HepG2 (cell line): Measurements from ENCODE around the gene AMOTL2. TPM values are rescaled to one million over a fixed set of nuclear protein-coding genes. Genes with fewer than 3 reads are reported as not detected.

Source experiments
- GABPA ChIP-seq, 2 experiments: IDR thresholded peaks; 2 replicates each; pipeline ENCODE4 v1.6.1; 2011 to 2016; ENCODE audit warnings: low read depth in 2 of 2, low read length in 1 of 2, missing biosample characterization in 1 of 2, missing genetic modification characterization in 1 of 2
- GATAD2A ChIP-seq: IDR thresholded peaks from 2 replicates; pipeline ENCODE4 v1.6.1; 2016
- HMGA1 ChIP-seq: sonication (generic); formaldehyde crosslinking; conservative IDR thresholded peaks from 2 replicates; pipeline ENCODE4 v1.4.0; 2020; ENCODE audit warnings: missing genetic modification reagents
- KAT8 ChIP-seq: IDR thresholded peaks from 2 replicates; pipeline ENCODE4 v1.6.1; 2016; ENCODE audit warnings: missing genetic modification reagents, missing compliant biosample characterization
- MXD4 ChIP-seq: IDR thresholded peaks from 2 replicates; pipeline ENCODE4 v1.6.1; 2016; ENCODE audit warnings: mild to moderate bottlenecking, missing biosample characterization, missing genetic modification reagents
- NR3C1 ChIP-seq: sonication (generic); formaldehyde crosslinking; IDR thresholded peaks from 2 replicates; pipeline ENCODE4 v1.4.0; 2020; ENCODE audit warnings: missing genetic modification reagents
- RFXANK ChIP-seq: IDR thresholded peaks from 2 replicates; pipeline ENCODE4 v1.6.1; 2016
- ZFP1 ChIP-seq: IDR thresholded peaks from 2 replicates; pipeline ENCODE4 v1.6.1; 2016
- ZFP41 ChIP-seq: sonication (generic); formaldehyde crosslinking; IDR thresholded peaks from 2 replicates; pipeline ENCODE4 v1.4.0; 2020; ENCODE audit warnings: mild to moderate bottlenecking, missing genetic modification reagents, borderline replicate concordance
- ZMAT3 ChIP-seq: sonication (generic); formaldehyde crosslinking; conservative IDR thresholded peaks from 2 replicates; pipeline ENCODE4 v1.7.0; 2021; ENCODE audit warnings: missing genetic modification reagents
- ZNF264 ChIP-seq: sonication (generic); formaldehyde crosslinking; IDR thresholded peaks from 2 replicates; pipeline ENCODE4 v1.4.0; 2020; ENCODE audit warnings: missing genetic modification reagents
- ZNF616 ChIP-seq: sonication (generic); formaldehyde crosslinking; IDR thresholded peaks from 2 replicates; pipeline ENCODE4 v1.5.0; 2020; ENCODE audit warnings: low read depth, mild to moderate bottlenecking, missing genetic modification reagents
- ZSCAN20 ChIP-seq: sonication (generic); formaldehyde crosslinking; IDR thresholded peaks from 2 replicates; pipeline ENCODE4 v1.4.0; 2020; ENCODE audit warnings: missing genetic modification reagents, mild to moderate bottlenecking, borderline replicate concordance
- polyA plus RNA-seq, 8 experiments: library from polyadenylated mRNA; depleted of rRNA in 3 of 8; stranded (reverse) in 7 of 8; unstranded in 1 of 8; fragments of >200 nt; fragmentation: Illumina TruSeq in 4 of 8; extraction: Trizol in 4 of 8; gene quantifications; 2 replicates each; pipeline versions ENCODE4 v1.2.1 to v1.2.3, GENCODE V29; 2011 to 2016; ENCODE audit warnings: low read depth in 4 of 8, missing spikeins in 1 of 8, mixed read lengths in 1 of 8; ENCODE audit not compliant: insufficient read depth in 1 of 8
- total RNA-seq, 5 experiments: library from RNA; depleted of rRNA; stranded (reverse); fragments of >200 nt; fragmentation: Illumina TruSeq; extraction: Trizol; gene quantifications; 2 replicates each; pipeline ENCODE4 v1.2.3, GENCODE V29; 2016; ENCODE audit warnings: low read depth in 1 of 5
- TF ChIP-seq, protein P1 (sequence below): sonication (generic); formaldehyde crosslinking; IDR thresholded peaks from 2 replicates; pipeline ENCODE4 v1.5.0; 2020; ENCODE audit warnings: mild to moderate bottlenecking, missing genetic modification reagents
- TF ChIP-seq, protein P2 (sequence below): sonication (generic); formaldehyde crosslinking; IDR thresholded peaks from 2 replicates; pipeline ENCODE4 v1.5.0; 2020; ENCODE audit warnings: missing genetic modification reagents, mild to moderate bottlenecking, borderline replicate concordance
- TF ChIP-seq, protein P3 (sequence below): sonication (generic); formaldehyde crosslinking; IDR thresholded peaks from 2 replicates; pipeline ENCODE4 v1.4.0; 2020; ENCODE audit warnings: low read depth, mild to moderate bottlenecking, missing genetic modification reagents
- TF ChIP-seq, protein P4 (sequence below): sonication (generic); formaldehyde crosslinking; IDR thresholded peaks from 2 replicates; pipeline ENCODE4 v1.8.1; 2023; ENCODE audit warnings: mild to moderate bottlenecking, inconsistent platforms, moderate library complexity, missing genetic modification reagents, borderline replicate concordance
- TF ChIP-seq, protein P5 (sequence below): sonication (generic); formaldehyde crosslinking; IDR thresholded peaks from 2 replicates; pipeline ENCODE4 v1.4.0; 2020; ENCODE audit warnings: mild to moderate bottlenecking, missing genetic modification reagents, borderline replicate concordance
- TF ChIP-seq, protein P6 (sequence below): sonication (generic); formaldehyde crosslinking; IDR thresholded peaks from 2 replicates; pipeline ENCODE4 v1.5.0; 2020; ENCODE audit warnings: missing genetic modification reagents

The AMOTL2 gene
- total and polyA plus RNA-seq, 2 of the 13 experiments (the other 11 are each of a cell fraction or from before 2014, with no cell fraction given): 17.3 to 18.5 TPM

DNA sequence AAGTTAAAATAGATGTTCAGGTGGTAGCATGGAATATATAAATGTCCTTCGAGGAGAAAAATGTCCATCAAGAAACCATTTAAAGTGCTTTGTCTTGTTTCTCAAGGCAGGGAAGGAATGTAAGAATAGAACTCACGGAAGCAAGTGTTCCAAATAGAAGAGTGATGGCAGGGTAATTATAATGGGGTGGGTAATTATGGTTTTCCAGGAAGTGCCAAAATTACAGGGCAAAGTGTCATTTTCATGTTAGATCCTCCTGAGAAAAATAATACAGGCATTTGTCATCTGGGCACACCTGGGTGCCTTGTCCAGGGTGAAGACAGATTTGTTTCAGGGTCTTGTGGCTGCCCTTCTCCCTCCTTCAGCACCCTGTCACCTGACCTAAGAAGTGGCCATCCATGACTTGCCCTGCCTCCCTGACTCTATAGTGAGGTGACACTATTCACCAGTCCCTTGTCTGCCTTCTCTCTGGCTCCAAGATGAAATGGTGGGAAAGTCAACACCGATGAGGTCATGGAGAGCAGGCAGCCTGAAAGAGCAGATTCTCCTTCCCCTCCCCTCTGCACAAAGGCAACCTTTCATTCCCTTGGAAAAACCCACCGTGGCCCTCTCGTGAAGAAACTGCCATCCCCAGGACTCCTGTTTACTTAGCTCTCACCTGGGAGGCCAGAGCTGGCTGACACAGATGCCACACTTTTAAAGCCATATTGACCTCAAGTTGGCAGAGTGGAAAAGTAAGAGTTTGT is 45.1 kb upstream of the AMOTL2 start (continued):
- TF ChIP-seq, protein P1, sequence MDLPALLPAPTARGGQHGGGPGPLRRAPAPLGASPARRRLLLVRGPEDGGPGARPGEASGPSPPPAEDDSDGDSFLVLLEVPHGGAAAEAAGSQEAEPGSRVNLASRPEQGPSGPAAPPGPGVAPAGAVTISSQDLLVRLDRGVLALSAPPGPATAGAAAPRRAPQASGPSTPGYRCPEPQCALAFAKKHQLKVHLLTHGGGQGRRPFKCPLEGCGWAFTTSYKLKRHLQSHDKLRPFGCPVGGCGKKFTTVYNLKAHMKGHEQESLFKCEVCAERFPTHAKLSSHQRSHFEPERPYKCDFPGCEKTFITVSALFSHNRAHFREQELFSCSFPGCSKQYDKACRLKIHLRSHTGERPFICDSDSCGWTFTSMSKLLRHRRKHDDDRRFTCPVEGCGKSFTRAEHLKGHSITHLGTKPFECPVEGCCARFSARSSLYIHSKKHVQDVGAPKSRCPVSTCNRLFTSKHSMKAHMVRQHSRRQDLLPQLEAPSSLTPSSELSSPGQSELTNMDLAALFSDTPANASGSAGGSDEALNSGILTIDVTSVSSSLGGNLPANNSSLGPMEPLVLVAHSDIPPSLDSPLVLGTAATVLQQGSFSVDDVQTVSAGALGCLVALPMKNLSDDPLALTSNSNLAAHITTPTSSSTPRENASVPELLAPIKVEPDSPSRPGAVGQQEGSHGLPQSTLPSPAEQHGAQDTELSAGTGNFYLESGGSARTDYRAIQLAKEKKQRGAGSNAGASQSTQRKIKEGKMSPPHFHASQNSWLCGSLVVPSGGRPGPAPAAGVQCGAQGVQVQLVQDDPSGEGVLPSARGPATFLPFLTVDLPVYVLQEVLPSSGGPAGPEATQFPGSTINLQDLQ (CRISPR knock-in tag): no peak
- TF ChIP-seq ZNF616 (CRISPR knock-in tag): no peak
- TF ChIP-seq, protein P2, sequence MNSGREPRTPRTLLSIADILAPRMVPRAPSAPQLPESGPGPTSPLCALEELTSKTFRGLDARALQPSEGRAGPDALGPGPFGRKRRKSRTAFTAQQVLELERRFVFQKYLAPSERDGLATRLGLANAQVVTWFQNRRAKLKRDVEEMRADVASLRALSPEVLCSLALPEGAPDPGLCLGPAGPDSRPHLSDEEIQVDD: no peak
- TF ChIP-seq NR3C1 (CRISPR knock-in tag): no peak
- TF ChIP-seq ZMAT3 (CRISPR knock-in tag): 0 out of 2 replicates have a peak, but pooled peaks have one; percentile 23
- no peak for TF ChIP-seq ZNF264
- peak; percentile 34; the same call in 1 of the 2 replicates for TF ChIP-seq ZFP1 (CRISPR knock-in tag)
- TF ChIP-seq ZSCAN20 (CRISPR knock-in tag): no peak
- TF ChIP-seq GABPA (IDR thresholded peaks at IDR 0.05; ENCODE audit: low read depth, low read length): no peak
- no peak for TF ChIP-seq GABPA (CRISPR knock-in tag; IDR thresholded peaks at IDR 0.05; ENCODE audit: low read depth)
- no peak for TF ChIP-seq MXD4 (CRISPR knock-in tag)
- TF ChIP-seq, protein P3, sequence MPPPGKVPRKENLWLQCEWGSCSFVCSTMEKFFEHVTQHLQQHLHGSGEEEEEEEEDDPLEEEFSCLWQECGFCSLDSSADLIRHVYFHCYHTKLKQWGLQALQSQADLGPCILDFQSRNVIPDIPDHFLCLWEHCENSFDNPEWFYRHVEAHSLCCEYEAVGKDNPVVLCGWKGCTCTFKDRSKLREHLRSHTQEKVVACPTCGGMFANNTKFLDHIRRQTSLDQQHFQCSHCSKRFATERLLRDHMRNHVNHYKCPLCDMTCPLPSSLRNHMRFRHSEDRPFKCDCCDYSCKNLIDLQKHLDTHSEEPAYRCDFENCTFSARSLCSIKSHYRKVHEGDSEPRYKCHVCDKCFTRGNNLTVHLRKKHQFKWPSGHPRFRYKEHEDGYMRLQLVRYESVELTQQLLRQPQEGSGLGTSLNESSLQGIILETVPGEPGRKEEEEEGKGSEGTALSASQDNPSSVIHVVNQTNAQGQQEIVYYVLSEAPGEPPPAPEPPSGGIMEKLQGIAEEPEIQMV (CRISPR knock-in tag): no peak
- TF ChIP-seq, protein P4, sequence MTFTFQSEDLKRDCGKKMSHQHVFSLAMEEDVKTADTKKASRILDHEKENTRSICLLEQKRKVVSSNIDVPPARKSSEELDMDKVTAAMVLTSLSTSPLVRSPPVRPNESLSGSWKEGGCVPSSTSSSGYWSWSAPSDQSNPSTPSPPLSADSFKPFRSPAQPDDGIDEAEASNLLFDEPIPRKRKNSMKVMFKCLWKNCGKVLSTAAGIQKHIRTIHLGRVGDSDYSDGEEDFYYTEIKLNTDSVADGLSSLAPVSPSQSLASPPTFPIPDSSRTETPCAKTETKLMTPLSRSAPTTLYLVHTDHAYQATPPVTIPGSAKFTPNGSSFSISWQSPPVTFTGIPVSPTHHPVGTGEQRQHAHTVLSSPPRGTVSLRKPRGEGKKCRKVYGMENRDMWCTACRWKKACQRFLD (CRISPR knock-in tag): no peak
- TF ChIP-seq ZFP41 (CRISPR knock-in tag): no peak
- TF ChIP-seq GATAD2A (CRISPR knock-in tag): peak; percentile 91
- TF ChIP-seq, protein P5, sequence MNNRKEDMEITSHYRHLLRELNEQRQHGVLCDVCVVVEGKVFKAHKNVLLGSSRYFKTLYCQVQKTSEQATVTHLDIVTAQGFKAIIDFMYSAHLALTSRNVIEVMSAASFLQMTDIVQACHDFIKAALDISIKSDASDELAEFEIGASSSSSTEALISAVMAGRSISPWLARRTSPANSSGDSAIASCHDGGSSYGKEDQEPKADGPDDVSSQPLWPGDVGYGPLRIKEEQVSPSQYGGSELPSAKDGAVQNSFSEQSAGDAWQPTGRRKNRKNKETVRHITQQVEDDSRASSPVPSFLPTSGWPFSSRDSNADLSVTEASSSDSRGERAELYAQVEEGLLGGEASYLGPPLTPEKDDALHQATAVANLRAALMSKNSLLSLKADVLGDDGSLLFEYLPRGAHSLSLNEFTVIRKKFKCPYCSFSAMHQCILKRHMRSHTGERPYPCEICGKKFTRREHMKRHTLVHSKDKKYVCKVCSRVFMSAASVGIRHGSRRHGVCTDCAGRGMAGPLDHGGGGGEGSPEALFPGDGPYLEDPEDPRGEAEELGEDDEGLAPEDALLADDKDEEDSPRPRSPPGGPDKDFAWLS: no peak
- no peak for TF ChIP-seq HMGA1 (CRISPR knock-in tag)
- TF ChIP-seq RFXANK (CRISPR knock-in tag): no peak
- peak; percentile 85 for TF ChIP-seq KAT8 (CRISPR knock-in tag)
- TF ChIP-seq, protein P6, sequence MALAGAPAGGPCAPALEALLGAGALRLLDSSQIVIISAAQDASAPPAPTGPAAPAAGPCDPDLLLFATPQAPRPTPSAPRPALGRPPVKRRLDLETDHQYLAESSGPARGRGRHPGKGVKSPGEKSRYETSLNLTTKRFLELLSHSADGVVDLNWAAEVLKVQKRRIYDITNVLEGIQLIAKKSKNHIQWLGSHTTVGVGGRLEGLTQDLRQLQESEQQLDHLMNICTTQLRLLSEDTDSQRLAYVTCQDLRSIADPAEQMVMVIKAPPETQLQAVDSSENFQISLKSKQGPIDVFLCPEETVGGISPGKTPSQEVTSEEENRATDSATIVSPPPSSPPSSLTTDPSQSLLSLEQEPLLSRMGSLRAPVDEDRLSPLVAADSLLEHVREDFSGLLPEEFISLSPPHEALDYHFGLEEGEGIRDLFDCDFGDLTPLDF (CRISPR knock-in tag): no peak
